Spleen (tissue), 7 donors: ENCODE results near the gene C9orf85.

Source experiments
- POLR2A ChIP-seq, 3 donors: fragments of 450-650 bp; IDR thresholded peaks; one replicate each; pipeline ENCODE4 v1.5.1; 2017; ENCODE audit warnings: antibody characterized with exemption in 3 of 3, mild to moderate bottlenecking in 1 of 3
- POLR2AphosphoS5 ChIP-seq, 3 donors: sonication (generic); formaldehyde crosslinking; IDR thresholded peaks; one replicate each; pipeline ENCODE4 v1.5.1; 2017; ENCODE audit warnings: antibody characterized with exemption in 3 of 3
- TF ChIP-seq, protein P1 (sequence below), 11 experiments: fragments of 200-600 bp in 7 of 11; fragments of 450-650 bp in 4 of 11; sonication (generic) in 4 of 11; IDR thresholded peaks in 8 of 11; conservative IDR thresholded peaks in 3 of 11; 1 replicate in 7 of 11; 2 replicates in 4 of 11; pipeline versions ENCODE4 v1.4.0 to v1.8.0; 2016 to 2021; ENCODE audit warnings: antibody characterized with exemption in 11 of 11, inconsistent platforms in 4 of 11, mild to moderate bottlenecking in 1 of 11
- donor health status: DM: no; HTN: no; CAD: no; lungs with moderate emphysema.
- donor health status: DM: no; HTN: no; CAD: no.
- donor health status: DM: no; HTN: no; CAD: no.

GRCh38 chr9:71962328-71962727, 50.9 kb downstream of the C9orf85 start:
- TF ChIP-seq, protein P1, sequence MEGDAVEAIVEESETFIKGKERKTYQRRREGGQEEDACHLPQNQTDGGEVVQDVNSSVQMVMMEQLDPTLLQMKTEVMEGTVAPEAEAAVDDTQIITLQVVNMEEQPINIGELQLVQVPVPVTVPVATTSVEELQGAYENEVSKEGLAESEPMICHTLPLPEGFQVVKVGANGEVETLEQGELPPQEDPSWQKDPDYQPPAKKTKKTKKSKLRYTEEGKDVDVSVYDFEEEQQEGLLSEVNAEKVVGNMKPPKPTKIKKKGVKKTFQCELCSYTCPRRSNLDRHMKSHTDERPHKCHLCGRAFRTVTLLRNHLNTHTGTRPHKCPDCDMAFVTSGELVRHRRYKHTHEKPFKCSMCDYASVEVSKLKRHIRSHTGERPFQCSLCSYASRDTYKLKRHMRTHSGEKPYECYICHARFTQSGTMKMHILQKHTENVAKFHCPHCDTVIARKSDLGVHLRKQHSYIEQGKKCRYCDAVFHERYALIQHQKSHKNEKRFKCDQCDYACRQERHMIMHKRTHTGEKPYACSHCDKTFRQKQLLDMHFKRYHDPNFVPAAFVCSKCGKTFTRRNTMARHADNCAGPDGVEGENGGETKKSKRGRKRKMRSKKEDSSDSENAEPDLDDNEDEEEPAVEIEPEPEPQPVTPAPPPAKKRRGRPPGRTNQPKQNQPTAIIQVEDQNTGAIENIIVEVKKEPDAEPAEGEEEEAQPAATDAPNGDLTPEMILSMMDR (IDR thresholded peaks at IDR 0.05 in 8 of 11, conservative IDR thresholded peaks at IDR 0.05 in 3 of 11) = no peak
- no peak for TF ChIP-seq POLR2A (IDR thresholded peaks at IDR 0.05)
- no peak for TF ChIP-seq POLR2AphosphoS5 (IDR thresholded peaks at IDR 0.05)
